ENCODE results near the gene PDCD6IP. TPM values are rescaled to one million over a fixed set of nuclear protein-coding genes. Genes with fewer than 3 reads are reported as not detected.

The PDCD6IP gene
- total RNA-seq, 4 donors from 2014 or later: 105 to 424 (median 167) TPM

- H3K36me3 ChIP-seq: no peaks in the 10 kb centered on the region
- WGBS, 2 donors: 75 to 76% methylated on average over 2 of the region's 2 CpGs
- no peak overlapping the region for H3K4me3 ChIP-seq (replicated peaks in 1 of 3)
- H3K27ac ChIP-seq: no peak overlapping the region
- H3K4me1 ChIP-seq: no peaks in the 10 kb centered on the region
- TF ChIP-seq POLR2A (IDR thresholded peaks at IDR 0.05) (no peak), CTCF (IDR thresholded peaks at IDR 0.05) (no peak)
- intact Hi-C loops (cut with DNase I): no loop called here
- no peaks in the 10 kb centered on the region for H3K9me3 ChIP-seq
- no peaks in the 10 kb centered on the region for H3K27me3 ChIP-seq
- DNase-seq: no peak
Measured at GRCh38 chr3:33914212-33914611, 115.8 kb downstream of the PDCD6IP start.

- TF ChIP-seq CTCF (IDR thresholded peaks at IDR 0.05) (no peak), POLR2A (IDR thresholded peaks at IDR 0.05) (no peak)
- intact Hi-C loops (cut with DNase I): no loop called here
- WGBS, 2 donors: 77 to 78% methylated on average over 12 of the region's 12 CpGs
Measured at GRCh38 chr3:33914731-33915379, 116.4 kb downstream of the PDCD6IP start.

GRCh38 chr3:33915796-33916546 lies 117.5 kb downstream of the PDCD6IP start:
- WGBS, 2 donors: 46 to 56% methylated on average over 9 of the region's 9 CpGs
- H3K4me3 ChIP-seq (replicated peaks in 1 of 3): no peak overlapping the region
- peak; percentile 5 to 23 for DNase-seq
- no peak for TF ChIP-seq POLR2A (IDR thresholded peaks at IDR 0.05)
- TF ChIP-seq CTCF (IDR thresholded peaks at IDR 0.05): no peak
- H3K4me1 ChIP-seq: no peaks in the 10 kb centered on the region
- intact Hi-C loops (cut with DNase I): no loop called here
- H3K36me3 ChIP-seq: no peaks in the 10 kb centered on the region
- no peaks in the 10 kb centered on the region for H3K9me3 ChIP-seq
- H3K27me3 ChIP-seq: no peaks in the 10 kb centered on the region
- no peak overlapping the region for H3K27ac ChIP-seq

More at GRCh38 chr3:33914731-33915379, 116.4 kb downstream of the PDCD6IP start:
- H3K4me1 ChIP-seq: no peaks in the 10 kb centered on the region
- no peaks in the 10 kb centered on the region for H3K36me3 ChIP-seq
- no peak for DNase-seq
- no peaks in the 10 kb centered on the region for H3K9me3 ChIP-seq
- H3K27me3 ChIP-seq: no peaks in the 10 kb centered on the region
- H3K27ac ChIP-seq: no peak overlapping the region
- H3K4me3 ChIP-seq (replicated peaks in 1 of 3): no peak overlapping the region

GRCh38 chr3:33918126-33918756 lies 119.8 kb downstream of the PDCD6IP start:
- no peak for TF ChIP-seq POLR2A (IDR thresholded peaks at IDR 0.05)
- H3K27me3 ChIP-seq: no peaks in the 10 kb centered on the region
- intact Hi-C loops (cut with DNase I): no loop called here
- no peak for DNase-seq
- H3K4me3 ChIP-seq (replicated peaks in 1 of 3): no peak overlapping the region
- H3K27ac ChIP-seq: no peak overlapping the region
- no peaks in the 10 kb centered on the region for H3K36me3 ChIP-seq
- WGBS, 2 donors: 83 to 86% methylated on average over 4 of the region's 4 CpGs
- no peaks in the 10 kb centered on the region for H3K9me3 ChIP-seq
- H3K4me1 ChIP-seq: no peaks in the 10 kb centered on the region

Other genes with a start within 250 kb of the PDCD6IP start
- gene CLASP2, start 80.4 kb upstream of the PDCD6IP start, total RNA-seq: 100 to 1,000 TPM in 2 of 4 donors, 10 to 100 TPM in 2; 64.2 to 115 (median 92.1) TPM